Gastrocnemius medialis (tissue), 4 donors: ENCODE results near the gene SH2D7. TPM values are rescaled to one million over a fixed set of nuclear protein-coding genes. Genes with fewer than 3 reads are reported as not detected.
A peak's percentile ranks its signal among the peaks of the same experiment; 100 is the strongest.

Experiments
- ATAC-seq, 2 donors: fragments of 150-250 bp; one replicate each; pipeline ENCODE4 v1.9.1; 2016
- DNase-seq, 2 donors: peaks; one replicate each; pipeline ENCODE4 v3.0.0-alpha.2; 2019
- H3K27ac ChIP-seq, 4 donors: fragments of 200-600 bp; sonication (generic); 1 replicate in 1 of 4; 2 replicates in 3 of 4; pipeline ENCODE4 v1.5.1; 2016 to 2018; ENCODE audit warnings: mild to moderate bottlenecking in 2 of 4, moderate library complexity in 1 of 4
- H3K27me3 ChIP-seq, 3 donors: fragments of 200-600 bp; sonication (generic) in 2 of 3; 1 replicate in 1 of 3; 2 replicates in 2 of 3; pipeline versions ENCODE4 v1.5.1 to v1.6.0; 2016 to 2019; ENCODE audit warnings: mild to moderate bottlenecking in 1 of 3, moderate library complexity in 1 of 3
- H3K36me3 ChIP-seq, 2 donors: fragments of 200-600 bp; sonication (generic) in 1 of 2; one replicate each; pipeline ENCODE4 v1.5.1; 2017 to 2018
- H3K4me1 ChIP-seq, 2 donors: fragments of 200-600 bp; sonication (generic) in 1 of 2; one replicate each; pipeline ENCODE4 v1.5.1; 2016 to 2017; ENCODE audit warnings: mild to moderate bottlenecking in 2 of 2
- H3K4me3 ChIP-seq, 4 donors: fragments of 200-600 bp; sonication (generic) in 3 of 4; 1 replicate in 1 of 4; 2 replicates in 3 of 4; pipeline ENCODE4 v1.5.1; 2016 to 2019; ENCODE audit warnings: mild to moderate bottlenecking in 2 of 4
- H3K9me3 ChIP-seq, 3 donors: fragments of 200-600 bp; sonication (generic) in 2 of 3; 1 replicate in 1 of 3; 2 replicates in 2 of 3; pipeline ENCODE4 v1.5.1; 2016 to 2019
- POLR2A ChIP-seq, 2 donors: fragments of 450-650 bp; IDR thresholded peaks; one replicate each; pipeline ENCODE4 v1.6.1; 2017; ENCODE audit warnings: antibody characterized with exemption in 2 of 2, mild to moderate bottlenecking in 2 of 2, moderate library complexity in 2 of 2
- in situ Hi-C, 4 donors: fragments of 200-750 bp; cut with MboI; loops; one replicate each; pipeline versions ENCODE4 v1.15.0 to v1.8.0; 2017; ENCODE audit warnings: low sequenced_read_pairs in 4 of 4
- intact Hi-C: fragments of 100-400 bp; cut with DNase I; formaldehyde crosslinking; loops from one replicate; pipeline ENCODE4 v1.15.1; 2023; ENCODE audit warnings: low total_unique reads
- total RNA-seq, 4 donors: library from RNA; depleted of rRNA; stranded (reverse); fragments of >200 nt; gene quantifications; one replicate each; pipeline versions ENCODE4 v1.1.0 to v1.2.3, GENCODE V29; 2016
- TF ChIP-seq, protein P1 (sequence below), 5 experiments: fragments of 450-650 bp in 3 of 5; fragments of 200-600 bp in 2 of 5; sonication (generic) in 2 of 5; IDR thresholded peaks in 4 of 5; conservative IDR thresholded peaks in 1 of 5; 1 replicate in 4 of 5; 2 replicates in 1 of 5; pipeline ENCODE4 v1.5.1; 2016 to 2019; ENCODE audit warnings: antibody characterized with exemption in 5 of 5, mild to moderate bottlenecking in 3 of 5, moderate library complexity in 3 of 5

The SH2D7 gene
- total RNA-seq, 4 donors from 2014 or later: not detected

DNA sequence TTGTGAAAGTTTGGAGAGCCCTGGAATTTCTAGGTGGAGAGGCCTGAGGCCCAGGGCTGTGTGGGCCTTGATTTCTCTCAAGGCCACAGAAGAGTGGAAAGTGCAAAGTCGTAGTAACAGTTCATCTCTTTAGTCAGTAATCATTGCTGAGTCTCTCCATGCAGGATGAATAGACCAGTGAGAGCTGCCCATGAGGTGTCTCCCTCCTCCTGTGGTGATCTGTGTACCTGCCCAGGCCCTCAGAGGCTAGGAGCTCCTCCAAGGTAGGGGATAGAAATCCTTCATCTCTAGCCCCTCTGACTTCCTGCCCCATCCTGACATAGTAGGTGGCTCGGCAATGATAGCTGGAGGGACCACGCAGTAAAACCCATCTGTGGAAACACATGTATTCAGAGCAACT lies 50.0 kb downstream of the SH2D7 start:
- Histone ChIP-seq H3K36me3 (no peaks in the 10 kb centered on the region), H3K9me3 (no peaks in the 10 kb centered on the region), H3K4me3 (no peak overlapping the region), H3K27me3 (no peaks in the 10 kb centered on the region), H3K4me1 (peaks cover 7 to 13% of the 10 kb centered on the region in 2 donors), H3K27ac (no peak overlapping the region)
- TF ChIP-seq, protein P1, sequence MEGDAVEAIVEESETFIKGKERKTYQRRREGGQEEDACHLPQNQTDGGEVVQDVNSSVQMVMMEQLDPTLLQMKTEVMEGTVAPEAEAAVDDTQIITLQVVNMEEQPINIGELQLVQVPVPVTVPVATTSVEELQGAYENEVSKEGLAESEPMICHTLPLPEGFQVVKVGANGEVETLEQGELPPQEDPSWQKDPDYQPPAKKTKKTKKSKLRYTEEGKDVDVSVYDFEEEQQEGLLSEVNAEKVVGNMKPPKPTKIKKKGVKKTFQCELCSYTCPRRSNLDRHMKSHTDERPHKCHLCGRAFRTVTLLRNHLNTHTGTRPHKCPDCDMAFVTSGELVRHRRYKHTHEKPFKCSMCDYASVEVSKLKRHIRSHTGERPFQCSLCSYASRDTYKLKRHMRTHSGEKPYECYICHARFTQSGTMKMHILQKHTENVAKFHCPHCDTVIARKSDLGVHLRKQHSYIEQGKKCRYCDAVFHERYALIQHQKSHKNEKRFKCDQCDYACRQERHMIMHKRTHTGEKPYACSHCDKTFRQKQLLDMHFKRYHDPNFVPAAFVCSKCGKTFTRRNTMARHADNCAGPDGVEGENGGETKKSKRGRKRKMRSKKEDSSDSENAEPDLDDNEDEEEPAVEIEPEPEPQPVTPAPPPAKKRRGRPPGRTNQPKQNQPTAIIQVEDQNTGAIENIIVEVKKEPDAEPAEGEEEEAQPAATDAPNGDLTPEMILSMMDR (IDR thresholded peaks at IDR 0.05 in 4 of 5, conservative IDR thresholded peaks at IDR 0.05 in 1 of 5): no peak
- no peak for TF ChIP-seq POLR2A (IDR thresholded peaks at IDR 0.05)
- DNase-seq (no peak), ATAC-seq (no peak)
- intact Hi-C loops (loop anchor here (10.0 kb wide), 1 partner anchor 292 kb away; the partner anchor contains the start of gene IREB2), in situ Hi-C loops (loop anchor here in 2 of 4 donors (25.0 kb wide), 1 partner anchor 295 kb away; the partner anchor contains the start of gene IREB2 (in 2 of the 2))

GRCh38 chr15:78146425-78147154 lies 54.2 kb downstream of the SH2D7 start:
- in situ Hi-C loops: loop anchor here in 2 of 4 donors (25.0 kb wide), 1 partner anchor 291 kb away; the partner anchor contains the start of gene IREB2 (in 2 of the 2)
- intact Hi-C loops: loop anchor here (10.0 kb wide), 1 partner anchor 288 kb away; the partner anchor contains the start of gene IREB2

GRCh38 chr15:78147566-78147965 lies 55.2 kb downstream of the SH2D7 start:
- Histone ChIP-seq H3K4me1 (peaks cover 37 to 40% of the 10 kb centered on the region in 2 donors), H3K9me3 (no peaks in the 10 kb centered on the region), H3K4me3 (no peak overlapping the region), H3K27me3 (no peaks in the 10 kb centered on the region), H3K36me3 (no peaks in the 10 kb centered on the region), H3K27ac (peak overlapping the region; percentile 86 to 96 (median 92))
- DNase-seq (peak in 1 of 2 donors; percentile 59), ATAC-seq (peak in 1 of 2 donors; percentile 8)
- intact Hi-C loops: loop anchor here (10.0 kb wide), 1 partner anchor 287 kb away; the partner anchor contains the start of gene IREB2
- in situ Hi-C loops: loop anchor here in 2 of 4 donors (25.0 kb wide), 1 partner anchor 290 kb away; the partner anchor contains the start of gene IREB2 (in 2 of the 2)
- TF ChIP-seq, protein P1 (IDR thresholded peaks at IDR 0.05 in 4 of 5, conservative IDR thresholded peaks at IDR 0.05 in 1 of 5): no peak
- TF ChIP-seq POLR2A (IDR thresholded peaks at IDR 0.05): no peak

More at GRCh38 chr15:78146425-78147154, 54.2 kb downstream of the SH2D7 start:
- no peaks in the 10 kb centered on the region for H3K36me3 ChIP-seq
- no peaks in the 10 kb centered on the region for H3K27me3 ChIP-seq
- ATAC-seq (peak; percentile 37 to 68), DNase-seq (peak; percentile 24 to 74)
- TF ChIP-seq, protein P1 (IDR thresholded peaks at IDR 0.05 in 4 of 5, conservative IDR thresholded peaks at IDR 0.05 in 1 of 5): no peak
- TF ChIP-seq POLR2A (IDR thresholded peaks at IDR 0.05): no peak
- H3K9me3 ChIP-seq: no peaks in the 10 kb centered on the region
- H3K27ac ChIP-seq: peak overlapping the region; percentile 86 to 96 (median 92)
- no peak overlapping the region for H3K4me3 ChIP-seq
- peaks cover 37 to 40% of the 10 kb centered on the region in 2 donors for H3K4me1 ChIP-seq

DNA sequence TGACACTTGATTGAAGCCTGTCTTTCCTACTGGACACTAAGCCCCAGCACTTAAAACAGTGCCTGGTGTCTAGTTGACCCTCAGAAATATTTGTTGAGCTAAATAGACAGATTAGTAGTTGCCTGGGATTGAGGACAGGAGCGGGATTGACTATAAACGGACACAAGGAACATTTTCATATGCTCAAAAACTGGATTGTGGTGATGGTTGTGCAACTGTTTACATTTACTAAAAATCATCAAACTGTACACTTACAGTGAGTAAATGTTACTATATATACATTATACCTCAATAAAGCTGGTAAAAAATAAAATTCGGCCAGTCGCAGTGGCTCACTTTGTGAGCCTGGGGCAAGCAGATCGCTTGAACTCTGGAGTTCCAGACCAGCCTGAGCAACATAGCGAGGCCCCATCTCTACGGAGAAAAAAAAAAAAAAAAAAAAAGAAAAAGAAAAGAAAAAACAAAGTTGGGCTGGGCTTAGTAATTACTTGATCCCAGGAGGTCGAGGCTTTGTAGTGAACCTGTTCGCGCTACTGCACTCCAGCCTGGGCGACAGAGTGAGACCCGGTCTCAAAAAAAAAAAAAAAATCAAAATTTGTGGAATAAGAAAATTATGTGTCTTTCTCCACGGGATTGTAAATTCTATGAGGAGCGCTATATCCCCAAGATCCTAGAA lies 56.2 kb downstream of the SH2D7 start:
- Histone ChIP-seq H3K27ac (peak overlapping the region; percentile 86 to 96 (median 92)), H3K27me3 (no peaks in the 10 kb centered on the region), H3K9me3 (no peaks in the 10 kb centered on the region), H3K4me3 (peak overlapping the region; percentile 65 to 85 (median 73)), H3K36me3 (no peaks in the 10 kb centered on the region), H3K4me1 (peaks cover 40 to 46% of the 10 kb centered on the region in 2 donors)
- TF ChIP-seq, protein P1 (IDR thresholded peaks at IDR 0.05 in 4 of 5, conservative IDR thresholded peaks at IDR 0.05 in 1 of 5): no peak
- no peak for TF ChIP-seq POLR2A (IDR thresholded peaks at IDR 0.05)
- intact Hi-C loops: loop anchor here (1.0 to 10.0 kb wide), 2 partner anchors 17 to 286 kb away; partner anchors contain the start of genes CIB2 and IREB2
- DNase-seq (no peak), ATAC-seq (no peak)
- in situ Hi-C loops: loop anchor here in 2 of 4 donors (25.0 kb wide), 1 partner anchor 289 kb away; the partner anchor contains the start of gene IREB2 (in 2 of the 2)
